Measurements from ENCODE around the gene TMEM61.

The TMEM61 gene

DNA sequence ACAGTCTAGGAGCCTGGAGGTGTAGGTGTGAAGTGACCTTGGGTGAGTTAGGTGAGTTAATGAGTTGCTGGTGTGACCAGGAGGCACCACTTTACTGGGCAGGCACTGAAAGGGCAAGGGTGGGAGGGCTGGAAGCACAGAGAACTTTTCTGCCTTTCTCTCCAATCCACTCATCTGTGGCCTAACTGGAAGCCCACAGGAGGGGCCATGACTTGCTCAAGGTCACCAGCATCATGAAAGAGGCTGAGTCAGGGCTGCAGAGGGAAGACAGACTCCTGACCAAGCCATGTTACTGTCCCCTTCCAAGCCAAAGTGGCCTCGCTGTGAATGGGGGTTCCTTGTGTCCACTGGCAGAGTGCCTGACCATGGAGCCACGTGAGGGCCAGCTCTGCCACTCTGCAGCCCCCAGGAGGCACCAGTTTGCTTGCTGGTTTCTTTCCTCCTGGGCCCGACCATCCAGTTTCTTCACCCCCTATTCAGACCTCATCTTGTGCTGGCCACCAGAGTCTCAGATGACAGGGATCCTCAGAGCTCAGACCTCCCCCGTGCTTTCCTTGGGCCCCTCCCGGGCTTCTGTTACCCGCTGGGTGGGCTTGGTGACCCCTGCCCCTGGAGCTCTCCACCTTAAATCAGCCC lies 14.0 kb downstream of the TMEM61 start:
- no peak overlapping the region for H3K4me3 ChIP-seq (ENCODE audit: low read depth, low read length)
- TF ChIP-seq, protein P1, sequence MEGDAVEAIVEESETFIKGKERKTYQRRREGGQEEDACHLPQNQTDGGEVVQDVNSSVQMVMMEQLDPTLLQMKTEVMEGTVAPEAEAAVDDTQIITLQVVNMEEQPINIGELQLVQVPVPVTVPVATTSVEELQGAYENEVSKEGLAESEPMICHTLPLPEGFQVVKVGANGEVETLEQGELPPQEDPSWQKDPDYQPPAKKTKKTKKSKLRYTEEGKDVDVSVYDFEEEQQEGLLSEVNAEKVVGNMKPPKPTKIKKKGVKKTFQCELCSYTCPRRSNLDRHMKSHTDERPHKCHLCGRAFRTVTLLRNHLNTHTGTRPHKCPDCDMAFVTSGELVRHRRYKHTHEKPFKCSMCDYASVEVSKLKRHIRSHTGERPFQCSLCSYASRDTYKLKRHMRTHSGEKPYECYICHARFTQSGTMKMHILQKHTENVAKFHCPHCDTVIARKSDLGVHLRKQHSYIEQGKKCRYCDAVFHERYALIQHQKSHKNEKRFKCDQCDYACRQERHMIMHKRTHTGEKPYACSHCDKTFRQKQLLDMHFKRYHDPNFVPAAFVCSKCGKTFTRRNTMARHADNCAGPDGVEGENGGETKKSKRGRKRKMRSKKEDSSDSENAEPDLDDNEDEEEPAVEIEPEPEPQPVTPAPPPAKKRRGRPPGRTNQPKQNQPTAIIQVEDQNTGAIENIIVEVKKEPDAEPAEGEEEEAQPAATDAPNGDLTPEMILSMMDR (IDR thresholded peaks at IDR 0.05; ENCODE audit: insufficient read depth, low read depth, low read length, missing control alignments): no peak
- DNase-seq (ENCODE audit: low read depth): no peak

DNA sequence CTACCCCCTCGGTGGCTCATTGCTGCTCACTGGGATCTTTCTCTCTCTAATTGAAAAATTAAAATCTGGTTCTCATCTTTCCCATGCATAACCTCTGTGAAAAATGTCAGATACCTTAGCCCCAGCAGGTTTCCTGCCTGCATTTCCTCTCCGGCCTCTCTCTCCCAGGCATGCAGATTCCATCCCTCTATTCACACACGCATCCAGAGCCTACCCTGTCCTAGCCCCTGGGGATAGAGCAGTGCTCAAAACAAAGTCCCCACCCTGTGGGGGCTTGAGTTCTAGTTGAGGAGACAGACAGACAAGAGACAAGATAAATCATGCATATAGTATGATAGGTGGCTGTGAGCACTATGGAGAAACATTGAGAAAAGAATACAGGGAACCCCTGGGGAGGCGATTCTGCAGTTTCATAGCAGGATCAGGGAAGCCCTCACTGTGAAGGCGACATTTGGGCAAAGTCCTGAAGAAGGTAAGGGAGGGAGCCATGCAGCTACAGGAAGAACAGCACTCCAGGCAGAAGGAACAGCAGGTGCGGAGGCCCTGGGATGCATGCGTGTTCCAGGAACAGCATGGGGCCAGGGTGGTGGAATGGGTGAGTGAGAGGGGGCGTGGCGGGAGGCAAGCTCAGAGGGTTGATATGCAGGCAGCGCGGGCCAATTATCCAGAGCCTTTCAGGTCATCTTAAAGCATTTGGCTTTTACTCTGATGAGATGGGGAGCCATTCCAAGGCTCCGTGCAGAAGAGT lies 14.8 kb downstream of the TMEM61 start:
- H3K4me3 ChIP-seq (ENCODE audit: low read depth, low read length): no peak overlapping the region
- no peak for DNase-seq (ENCODE audit: low read depth)
- TF ChIP-seq, protein P1 (IDR thresholded peaks at IDR 0.05; ENCODE audit: insufficient read depth, low read depth, low read length, missing control alignments): no peak

DNA sequence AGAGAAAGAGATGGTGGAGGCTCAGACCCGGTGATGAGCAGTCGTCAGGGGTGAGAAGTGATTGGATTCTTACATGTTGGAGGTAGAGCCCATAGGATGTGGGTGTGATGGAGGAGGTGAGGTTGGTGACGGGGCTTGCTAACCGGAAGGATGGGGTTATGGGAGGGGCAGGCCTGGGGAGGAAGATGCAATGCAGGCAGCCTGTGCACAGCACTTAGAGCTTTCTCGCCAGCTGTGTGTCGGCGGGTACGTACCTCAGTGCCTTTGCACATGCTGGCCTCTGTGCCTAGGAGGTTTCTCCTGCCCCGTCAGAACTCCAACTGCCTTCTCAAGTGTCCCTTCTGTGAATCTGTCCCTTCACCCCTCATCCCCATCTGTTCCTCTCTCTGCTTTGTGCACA lies 15.4 kb downstream of the TMEM61 start:
- no peak for DNase-seq (ENCODE audit: low read depth)
- H3K4me3 ChIP-seq (ENCODE audit: low read depth, low read length): no peak overlapping the region
- TF ChIP-seq, protein P1 (IDR thresholded peaks at IDR 0.05; ENCODE audit: insufficient read depth, low read depth, low read length, missing control alignments): no peak

DNA sequence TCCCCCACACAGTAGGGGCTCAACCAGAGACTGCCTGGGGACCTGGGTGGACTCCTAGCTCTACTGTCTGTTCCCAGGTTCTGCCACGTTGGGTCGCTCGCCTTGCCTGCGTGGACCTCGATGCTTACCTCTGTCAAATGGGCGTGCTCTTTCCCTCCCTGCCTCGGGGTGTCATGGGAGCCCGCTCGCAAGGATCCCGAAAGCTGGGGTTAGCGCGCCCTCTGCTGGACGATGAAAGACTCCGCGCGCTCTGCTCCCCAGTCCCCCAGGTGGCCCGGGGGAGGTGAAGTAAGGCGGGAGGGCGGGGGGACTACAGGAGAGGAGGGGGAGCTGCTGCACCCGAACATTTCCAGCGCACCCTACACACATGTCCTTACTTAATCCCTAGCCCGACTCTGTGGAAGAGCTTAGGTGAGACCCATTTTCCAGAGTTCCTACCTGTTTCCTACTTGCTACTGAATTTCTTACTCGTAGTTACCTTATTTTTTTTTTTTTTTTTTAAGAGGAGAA lies 16.0 kb downstream of the TMEM61 start:
- TF ChIP-seq, protein P1 (IDR thresholded peaks at IDR 0.05; ENCODE audit: insufficient read depth, low read depth, low read length, missing control alignments): peak; percentile 81
- no peak overlapping the region for H3K4me3 ChIP-seq (ENCODE audit: low read depth, low read length)
- DNase-seq (ENCODE audit: low read depth): peak; percentile 85

DNA sequence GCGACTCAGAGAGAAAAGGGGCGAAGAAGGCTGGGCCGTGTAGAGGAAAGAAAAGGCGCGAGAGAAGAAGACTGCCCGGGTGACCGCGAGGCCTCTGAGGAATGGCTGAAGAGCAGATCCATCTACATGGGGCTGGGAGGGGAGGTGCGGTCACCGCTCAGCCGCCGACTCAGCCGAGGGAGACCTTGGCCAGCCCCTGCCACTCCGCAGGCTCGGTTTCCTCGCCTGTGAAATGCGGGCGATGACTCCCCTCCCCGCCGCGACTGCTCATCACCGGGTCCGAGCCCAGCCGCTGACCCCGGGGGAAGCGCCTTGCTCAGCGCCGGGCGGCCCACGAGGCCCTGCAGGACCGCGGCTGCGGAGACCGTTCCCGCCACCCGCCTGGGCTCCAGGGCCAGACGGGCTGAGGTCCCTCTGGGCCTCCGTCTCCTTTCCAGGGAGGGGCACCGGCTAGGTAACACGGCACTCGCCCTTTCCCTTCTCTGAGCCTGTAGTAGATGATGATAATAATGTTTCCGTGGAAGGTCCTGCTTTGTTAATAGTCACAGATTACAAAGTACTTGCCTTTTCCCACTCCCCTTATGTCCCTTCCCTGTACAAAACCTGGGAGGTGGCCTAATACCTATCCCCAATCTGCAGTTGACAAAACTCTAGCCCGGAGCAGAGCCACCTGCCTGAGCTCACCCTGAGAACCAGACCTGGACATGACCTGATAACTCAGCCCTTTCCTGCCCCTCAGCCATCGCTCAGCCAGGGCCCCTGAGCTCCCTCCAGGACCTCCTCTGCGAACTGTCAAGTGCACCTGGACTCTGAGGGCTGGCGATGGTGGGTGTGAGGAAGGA lies 16.7 kb downstream of the TMEM61 start:
- no peak for DNase-seq (ENCODE audit: low read depth)

DNA sequence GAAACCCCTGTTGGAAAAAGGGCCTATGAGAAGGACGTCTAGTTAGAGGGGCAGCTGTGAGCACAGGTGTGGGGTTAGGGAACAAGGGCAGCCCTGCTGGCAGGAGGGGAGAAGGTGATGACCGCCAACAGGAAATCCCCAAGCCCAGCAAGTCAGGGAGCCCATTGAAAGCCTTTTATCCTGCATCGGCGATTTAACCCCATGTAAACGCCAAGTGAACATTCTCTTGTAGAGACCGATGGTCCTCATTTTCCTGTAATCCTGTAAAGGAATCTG lies 17.2 kb downstream of the TMEM61 start:
- TF ChIP-seq, protein P1 (IDR thresholded peaks at IDR 0.05; ENCODE audit: insufficient read depth, low read depth, low read length, missing control alignments): no peak
- H3K4me3 ChIP-seq (ENCODE audit: low read depth, low read length): no peak overlapping the region
- no peak for DNase-seq (ENCODE audit: low read depth)

More for the DNA sequence above, 16.7 kb downstream of the TMEM61 start:
- no peak overlapping the region for H3K4me3 ChIP-seq (ENCODE audit: low read depth, low read length)
- TF ChIP-seq, protein P1 (IDR thresholded peaks at IDR 0.05; ENCODE audit: insufficient read depth, low read depth, low read length, missing control alignments): no peak

Measured in GM12865 (cell line).